ENCODE measurements around the gene NUDT16L1.

GRCh38 chr16:4696172-4696904, 3.0 kb downstream of the NUDT16L1 start:
- TF ChIP-seq CEBPB (IDR thresholded peaks at IDR 0.05) = no peak
- no peak for TF ChIP-seq EGR1 (IDR thresholded peaks at IDR 0.05)
- TF ChIP-seq REST (IDR thresholded peaks at IDR 0.05; ENCODE audit: low read depth) = no peak
